GM19452 (cell line): ENCODE measurements around the gene GGTA1.

Experiments used
- ATAC-seq: cut with Tn5 transposase; IDR thresholded peaks from one replicate; pipeline ENCODE4 v1.9.1; 2021; ENCODE audit not compliant: unreplicated experiment

GGTA1 gene

GRCh38 chr9:121411993-121412392, 87.7 kb downstream of the GGTA1 start:
- no peak for ATAC-seq

GRCh38 chr9:121405899-121406298, 93.7 kb downstream of the GGTA1 start:
- ATAC-seq: no peak
